ENCODE results near the gene GNAI2.
"Not testable (repeated sequence)": the region's sequence is repeated elsewhere in the genome, so short reads cannot be mapped to it uniquely, and the experiment has no call there.

GNAI2 gene

DNA sequence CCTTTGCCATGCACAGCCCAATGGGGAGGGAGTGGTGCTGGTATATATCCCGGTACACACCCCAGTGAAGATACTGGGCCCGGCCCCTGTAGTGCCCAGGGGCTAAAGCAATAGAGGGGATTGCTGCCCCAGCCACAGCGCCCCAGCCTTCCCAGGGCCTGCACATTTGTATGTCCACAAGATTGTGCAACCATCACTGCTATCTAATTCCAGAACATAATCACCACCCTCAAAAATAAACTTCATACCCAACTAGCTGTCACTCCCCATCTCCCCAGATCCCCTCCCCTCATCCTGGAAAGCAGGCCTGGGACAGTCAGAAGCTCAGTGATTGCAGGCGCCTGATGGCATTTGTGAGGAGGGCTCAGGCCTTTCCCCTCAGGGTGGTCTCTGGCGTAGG, 13.5 kb downstream of the GNAI2 start:
- DNase-seq: no peak

GRCh38 chr3:50250514-50250913, 14.5 kb downstream of the GNAI2 start:
- DNase-seq: no peak

- DNase-seq: no peak
These were observed 15.2 kb downstream of the GNAI2 start for GRCh38 chr3:50251220-50251619.

DNA sequence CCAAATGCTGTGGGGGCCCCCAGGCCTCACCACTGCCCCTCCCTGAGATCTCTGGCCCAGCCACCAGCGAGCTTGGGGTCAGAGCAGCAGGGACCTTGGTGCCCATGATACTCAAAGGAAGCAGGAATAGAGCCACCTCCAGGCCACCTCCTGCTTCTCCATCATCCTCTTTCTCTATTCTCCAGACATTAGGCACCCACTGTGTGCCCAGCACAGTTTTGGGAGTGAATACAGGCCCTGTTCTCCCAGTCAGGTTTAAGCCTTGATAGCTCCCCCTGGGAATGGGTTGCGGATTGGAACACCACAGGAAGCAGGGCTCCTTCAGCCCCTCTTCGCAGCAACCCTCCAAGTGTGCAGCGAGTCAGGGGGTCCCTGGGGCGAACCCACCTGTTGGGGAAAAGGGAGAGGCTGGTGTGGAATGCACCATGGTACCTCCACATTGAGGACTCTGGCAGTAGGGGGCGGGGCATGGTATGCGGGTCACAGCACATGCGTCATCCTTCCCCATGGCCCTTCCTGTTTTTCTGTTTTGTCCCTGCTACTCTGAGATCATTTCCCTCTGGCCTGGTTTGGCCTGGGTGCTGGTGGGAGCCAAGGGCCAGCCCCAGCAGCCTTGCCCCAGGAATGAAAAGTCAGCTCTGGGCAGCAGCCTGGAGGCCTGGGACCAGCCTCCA, 18.7 kb downstream of the GNAI2 start:
- no peak for DNase-seq

- peak; percentile 33 for DNase-seq
These were observed 19.2 kb downstream of the GNAI2 start for GRCh38 chr3:50255251-50255615.

DNA sequence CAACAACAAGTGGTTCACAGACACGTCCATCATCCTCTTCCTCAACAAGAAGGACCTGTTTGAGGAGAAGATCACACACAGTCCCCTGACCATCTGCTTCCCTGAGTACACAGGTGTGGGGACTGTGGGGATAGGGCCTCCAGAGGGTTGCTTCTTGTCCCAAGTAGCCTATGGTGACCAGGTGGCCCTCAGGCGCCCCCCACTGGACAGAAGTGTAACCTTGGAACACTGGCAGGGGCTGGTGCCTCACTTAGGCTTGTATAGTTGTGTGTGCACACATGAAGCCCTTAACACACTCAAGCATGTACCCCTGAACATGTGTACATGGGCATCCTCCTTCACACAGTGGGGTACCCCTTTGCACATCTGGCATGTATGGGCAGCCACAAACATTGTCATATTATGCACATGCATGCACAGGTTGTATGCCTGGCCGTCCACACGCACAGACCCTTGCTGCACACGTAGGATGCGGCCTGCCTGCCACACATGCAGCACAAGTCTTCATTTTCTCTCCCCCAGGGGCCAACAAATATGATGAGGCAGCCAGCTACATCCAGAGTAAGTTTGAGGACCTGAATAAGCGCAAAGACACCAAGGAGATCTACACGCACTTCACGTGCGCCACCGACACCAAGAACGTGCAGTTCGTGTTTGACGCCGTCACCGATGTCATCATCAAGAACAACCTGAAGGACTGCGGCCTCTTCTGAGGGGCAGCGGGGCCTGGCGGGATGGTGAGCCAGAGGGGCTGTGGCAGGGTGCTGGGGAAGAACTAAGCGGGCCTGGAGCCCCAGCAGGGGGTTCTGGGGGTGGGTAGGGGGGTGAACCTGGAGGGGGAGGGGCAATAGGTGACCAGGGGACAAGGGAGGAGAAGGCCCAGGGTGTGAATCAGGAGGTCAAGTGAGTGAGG, 21.2 kb downstream of the GNAI2 start:
- no peak for DNase-seq

GRCh38 chr3:50258029-50258680, 22.2 kb downstream of the GNAI2 start:
- no peak for DNase-seq

- DNase-seq: no peak
These were observed 23.0 kb downstream of the GNAI2 start for GRCh38 chr3:50258979-50259378.

DNA sequence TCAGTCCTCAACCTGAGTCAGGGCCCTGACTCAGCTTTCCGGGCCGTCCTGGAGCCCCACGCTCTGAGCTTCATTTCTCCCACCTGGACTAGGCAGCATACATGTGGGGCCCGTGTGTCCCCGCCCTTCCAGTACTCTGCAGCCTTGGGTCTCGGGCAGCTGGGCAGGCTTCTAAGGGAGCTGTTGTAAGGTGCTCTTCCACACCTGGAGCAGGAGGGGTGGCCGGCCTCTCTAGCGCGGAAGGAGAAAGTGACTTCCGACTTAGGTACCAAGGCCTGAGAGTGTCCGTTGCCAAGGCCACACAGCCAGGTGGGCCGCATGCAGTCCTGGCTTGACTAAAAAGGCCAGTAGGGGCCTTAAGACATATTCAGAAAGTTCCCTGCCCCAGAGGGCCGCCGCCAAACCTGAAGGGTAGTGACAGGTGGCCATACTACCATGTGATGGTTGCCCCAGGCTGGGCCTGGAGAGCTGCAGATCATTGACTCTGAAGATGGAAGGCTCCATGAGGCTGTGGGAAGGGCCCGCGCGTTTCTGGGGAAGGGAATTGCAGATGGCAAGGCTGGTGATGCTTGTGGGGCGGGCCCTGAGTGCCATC, 23.5 kb downstream of the GNAI2 start:
- DNase-seq: no peak

- peak; percentile 43 for DNase-seq
These were observed 24.3 kb downstream of the GNAI2 start for GRCh38 chr3:50260027-50260941.

DNA sequence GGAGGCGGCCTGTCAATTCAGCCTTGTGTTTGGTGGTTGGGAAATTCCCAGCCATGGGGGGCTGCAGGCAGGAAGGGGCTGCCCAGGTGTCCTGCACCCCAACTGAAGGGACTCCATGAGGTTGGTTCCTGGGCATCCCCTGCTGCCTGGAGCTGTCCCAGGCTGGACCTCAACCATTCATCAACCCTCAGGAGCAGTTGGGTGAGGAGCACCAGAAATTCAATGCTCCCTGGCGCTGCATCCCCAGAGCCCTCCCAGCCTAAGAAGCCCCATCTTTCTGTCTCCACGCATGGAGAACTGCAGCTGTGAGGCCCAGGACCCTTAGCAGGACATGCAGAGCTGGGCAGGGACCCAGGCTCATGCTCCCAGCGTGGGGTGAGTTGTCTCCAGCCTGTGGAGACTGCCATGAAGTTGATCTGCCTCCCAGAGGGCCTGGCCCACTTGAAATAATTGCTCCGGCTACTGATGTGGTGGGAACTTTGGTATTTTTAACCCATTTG, 25.0 kb downstream of the GNAI2 start:
- no peak for DNase-seq

GRCh38 chr3:50261505-50261904, 25.5 kb downstream of the GNAI2 start:
- no peak for DNase-seq

GRCh38 chr3:50262200-50262599, 26.2 kb downstream of the GNAI2 start:
- DNase-seq: not testable (repeated sequence)

DNA sequence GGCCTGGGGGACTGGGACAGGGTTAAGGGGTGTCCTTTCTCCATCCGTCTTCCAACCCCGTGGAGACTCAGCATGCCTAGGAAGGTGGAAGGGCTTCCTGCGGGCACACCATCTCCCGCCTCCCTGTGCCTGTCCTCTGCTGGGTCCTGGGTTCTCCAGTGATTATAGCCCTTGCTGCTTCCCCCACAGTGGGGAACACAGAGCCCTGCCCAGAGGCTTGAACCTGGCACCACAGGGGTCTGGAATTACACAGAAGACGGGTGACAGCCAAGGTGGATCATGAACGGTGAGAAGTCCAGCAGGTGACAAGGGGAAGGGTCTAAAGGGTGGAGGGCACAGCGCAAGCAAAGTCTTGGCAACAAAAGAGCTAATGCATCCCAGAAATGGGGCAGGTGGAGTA, 26.8 kb downstream of the GNAI2 start:
- DNase-seq: no peak

DNA sequence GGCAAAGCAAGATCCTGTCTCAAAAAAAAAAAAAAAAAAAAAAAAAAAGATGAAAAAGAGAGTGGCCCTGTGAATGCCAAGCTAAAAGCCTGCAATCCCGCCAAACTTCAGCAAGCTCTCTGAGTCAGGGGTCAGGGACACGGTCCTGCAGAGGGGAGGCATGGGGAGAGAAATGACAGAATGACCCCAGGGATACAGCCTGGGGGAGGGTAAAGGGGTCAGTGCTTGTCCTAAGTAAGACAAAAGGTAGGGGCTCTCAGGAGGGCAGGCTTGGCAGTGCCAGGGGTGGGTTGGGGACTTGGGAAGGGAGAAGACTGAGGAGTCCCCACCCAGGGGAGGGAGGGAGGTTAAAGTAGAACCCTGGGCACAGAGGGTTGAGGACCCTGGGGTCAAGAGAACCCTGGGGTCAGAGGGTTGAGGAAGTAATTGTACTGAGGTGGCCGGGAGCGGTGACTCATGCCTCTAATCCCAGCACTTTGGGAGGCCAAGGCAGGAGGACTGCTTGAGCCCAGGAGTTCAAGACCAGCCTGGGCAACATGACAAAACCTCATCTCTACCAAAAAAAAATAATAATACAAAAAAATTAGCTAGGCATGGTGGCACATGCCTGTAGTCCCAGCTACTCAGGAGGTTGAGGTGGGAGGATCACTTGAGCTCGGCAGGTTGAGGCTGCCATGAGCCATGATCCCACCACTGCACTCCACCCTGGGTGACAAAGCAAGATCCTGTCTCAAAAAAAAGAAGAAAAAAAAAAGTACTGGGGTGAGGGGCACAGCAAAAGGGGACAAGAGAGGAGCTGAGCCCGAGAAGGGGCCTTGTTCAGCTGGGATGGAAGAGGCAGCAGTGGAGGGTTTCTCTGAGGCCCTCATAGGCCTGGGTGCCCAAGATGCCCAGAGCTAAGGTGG, 27.7 kb downstream of the GNAI2 start:
- DNase-seq: no peak

DNA sequence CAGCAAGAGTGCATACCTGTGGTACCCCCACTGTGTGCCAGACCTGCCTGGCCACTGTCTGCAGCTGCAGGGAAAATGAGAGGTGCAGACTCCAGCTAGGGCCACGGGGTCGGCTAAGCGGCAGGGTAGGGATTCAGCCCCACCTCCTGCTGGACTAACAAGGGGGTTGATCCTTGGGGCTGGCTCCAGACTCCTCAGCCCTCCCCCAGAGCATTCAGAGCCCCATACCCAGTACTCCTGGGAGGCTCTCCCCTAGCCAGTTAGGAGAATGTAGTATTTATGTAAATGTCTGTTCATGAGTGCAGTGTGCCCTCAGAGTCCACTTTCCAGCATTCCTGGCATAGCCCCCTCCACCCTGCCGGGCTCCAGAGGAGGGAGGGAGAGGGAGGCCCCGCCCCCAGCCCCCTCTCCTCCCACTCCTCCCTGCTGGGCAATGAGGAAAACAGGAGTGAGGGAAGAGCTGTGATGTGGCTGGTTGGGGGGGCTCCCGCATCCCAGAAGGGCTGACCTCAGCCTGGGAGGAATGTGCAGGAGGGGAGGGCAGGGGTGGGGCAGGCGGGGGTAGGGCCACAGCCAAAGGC, 28.5 kb downstream of the GNAI2 start:
- DNase-seq: no peak

DNA sequence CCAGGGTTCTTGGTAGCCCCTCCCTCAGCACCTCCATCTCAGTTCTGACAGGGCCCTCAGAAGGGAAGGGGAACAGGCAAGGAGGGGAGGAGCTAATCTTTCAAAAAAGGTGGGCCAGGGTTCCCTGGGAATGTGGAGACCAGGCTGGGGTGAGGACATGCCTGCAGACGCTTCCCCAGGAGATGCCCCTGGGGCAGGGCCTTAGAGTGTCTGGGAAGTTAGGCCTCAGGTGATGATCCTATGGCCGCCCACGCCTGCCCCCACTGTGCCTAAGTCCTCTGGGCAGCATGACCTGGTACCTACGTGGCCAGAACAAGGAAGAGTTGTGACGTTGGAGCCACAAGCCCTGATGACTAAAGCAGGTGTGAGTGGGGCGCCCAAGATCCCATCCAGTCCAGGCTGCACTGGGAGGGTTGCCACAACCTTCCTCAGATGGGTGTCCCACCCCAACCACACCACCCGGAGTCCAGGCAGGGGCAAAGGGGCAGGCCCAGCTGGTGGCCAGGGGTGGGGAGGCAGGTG, 29.0 kb downstream of the GNAI2 start:
- DNase-seq: no peak

GRCh38 chr3:50265571-50265970, 29.6 kb downstream of the GNAI2 start:
- DNase-seq: no peak

DNA sequence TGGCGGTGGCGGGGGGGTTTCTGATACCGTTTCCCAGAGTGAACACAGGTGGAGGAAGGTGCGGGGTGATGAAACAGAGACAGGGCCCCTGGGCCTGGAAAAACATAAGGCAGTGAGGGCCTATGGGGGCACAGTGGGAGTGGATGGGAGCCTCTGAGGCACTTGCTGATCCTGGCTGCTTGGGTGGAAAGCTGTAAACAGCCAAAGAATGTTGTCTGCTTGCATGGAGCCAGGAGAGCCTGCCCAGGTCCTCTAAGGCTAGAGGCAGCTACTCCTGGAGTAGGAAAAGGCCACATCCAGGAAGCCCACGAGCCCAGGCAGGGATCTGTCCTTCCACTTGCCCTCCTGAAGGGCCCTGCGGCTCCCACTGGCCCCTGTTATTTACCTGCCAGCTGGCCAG, 30.0 kb downstream of the GNAI2 start:
- DNase-seq: no peak

DNA sequence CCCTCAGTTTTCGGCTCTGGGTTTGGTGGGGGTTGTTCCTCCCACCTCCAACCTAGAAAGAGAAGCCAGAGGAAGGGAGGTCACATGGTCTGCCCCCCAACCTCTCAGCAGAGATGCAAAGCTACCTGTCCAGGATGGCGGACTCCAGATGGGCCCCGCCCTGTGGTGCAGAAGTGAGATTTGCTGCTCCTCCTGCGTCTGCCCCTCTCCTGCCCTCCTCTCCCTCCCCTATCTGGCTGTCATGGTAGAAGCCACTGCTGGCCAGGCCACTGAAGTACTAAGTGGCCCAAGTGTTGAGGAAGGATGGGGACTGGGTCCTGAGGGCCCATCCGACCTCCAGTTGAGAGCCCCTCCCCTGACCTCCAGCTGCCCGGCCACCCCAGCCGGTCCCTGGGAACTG, 30.8 kb downstream of the GNAI2 start:
- no peak for DNase-seq

Measured in DMS79 (cell line).